ENCODE results near the gene ZNF358.
"Not testable (repeated sequence)": the region's sequence is repeated elsewhere in the genome, so short reads cannot be mapped to it uniquely, and the experiment has no call there.

ZNF358 gene

DNA sequence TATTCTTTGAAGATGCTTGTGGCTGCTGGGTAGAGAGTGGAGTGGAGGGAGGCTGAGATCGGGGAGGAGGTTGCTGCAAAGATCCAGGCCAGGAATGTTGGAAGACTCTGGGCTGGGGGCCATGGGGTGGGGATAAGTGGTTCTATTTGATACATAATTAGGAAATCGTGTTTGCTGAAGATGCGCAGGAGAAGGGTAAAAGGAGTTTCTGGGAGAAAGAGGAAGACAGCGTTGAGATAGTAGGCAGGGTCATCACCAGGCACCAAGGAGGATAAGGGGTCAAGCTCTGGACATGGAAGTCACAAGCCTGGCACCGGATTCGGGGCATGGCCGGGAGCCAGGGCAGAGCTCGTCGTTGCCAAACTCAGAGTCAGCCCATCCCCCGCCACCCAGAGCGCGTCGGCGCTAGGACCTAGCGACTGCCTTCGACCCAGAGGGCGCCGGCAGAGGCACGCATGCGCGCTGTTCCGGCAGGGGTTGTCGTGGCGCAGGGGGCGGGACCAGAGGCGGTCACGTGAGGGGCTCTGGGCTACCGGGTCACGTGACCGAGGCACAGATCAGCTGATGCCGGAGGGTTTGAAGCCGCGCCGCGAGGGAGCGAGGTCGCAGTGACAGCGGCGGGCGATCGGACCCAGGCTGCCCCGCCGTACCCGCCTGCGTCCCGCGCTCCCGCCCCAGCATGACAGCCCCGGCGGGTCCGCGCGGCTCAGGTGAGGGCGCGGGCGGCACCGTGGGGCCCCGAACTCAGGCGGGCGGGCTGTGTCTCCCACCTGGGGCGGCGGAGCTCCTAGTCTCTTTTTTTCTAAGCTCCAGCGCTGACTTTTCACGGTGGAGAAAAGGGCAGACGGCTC, 6.4 kb downstream of the ZNF358 start, which contains the start of gene MCOLN1:
MCOLN1 (plus strand) TSS at position 553 of the 851 bp plus-strand sequence; CDS start at position 680, 127 bp downstream.
- peak; percentile 99 for DNase-seq

DNA sequence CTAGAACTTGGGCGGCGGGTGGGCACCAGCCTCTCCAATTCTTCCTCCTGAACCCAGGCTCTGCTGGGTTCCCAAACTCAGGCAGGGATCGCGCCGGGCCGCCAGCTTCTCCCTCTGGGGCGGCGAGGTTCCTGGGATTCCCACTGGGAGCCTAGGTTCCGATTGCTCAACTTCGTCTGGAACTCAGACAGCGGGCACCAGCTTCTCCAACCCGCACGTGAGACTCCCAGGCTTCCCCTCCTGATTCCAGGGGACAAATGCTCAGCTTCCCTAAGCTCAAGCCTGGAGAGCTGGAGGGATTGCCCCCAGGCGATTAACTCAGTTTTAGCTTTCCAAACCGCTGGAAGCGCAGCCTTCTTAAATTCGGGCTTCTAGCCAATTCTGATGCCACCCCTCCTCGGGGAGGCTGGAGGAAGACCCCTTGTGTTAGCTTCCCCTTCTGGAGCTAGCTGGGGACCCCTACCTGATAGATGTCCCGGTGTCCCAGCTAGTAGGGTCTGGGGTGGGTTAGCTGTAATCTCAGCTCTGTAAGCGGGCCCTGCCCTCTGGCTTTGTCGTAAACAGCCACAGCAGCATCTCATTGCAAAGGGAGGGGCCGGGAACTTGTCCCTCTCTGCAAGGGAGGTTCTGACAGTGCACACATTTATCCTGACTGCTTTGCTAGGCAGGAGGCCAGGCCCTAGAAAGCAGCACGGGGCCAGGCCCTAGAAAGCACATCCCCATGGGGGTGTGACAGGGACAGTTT, 7.2 kb downstream of the ZNF358 start:
- peak; percentile 29 for DNase-seq

DNA sequence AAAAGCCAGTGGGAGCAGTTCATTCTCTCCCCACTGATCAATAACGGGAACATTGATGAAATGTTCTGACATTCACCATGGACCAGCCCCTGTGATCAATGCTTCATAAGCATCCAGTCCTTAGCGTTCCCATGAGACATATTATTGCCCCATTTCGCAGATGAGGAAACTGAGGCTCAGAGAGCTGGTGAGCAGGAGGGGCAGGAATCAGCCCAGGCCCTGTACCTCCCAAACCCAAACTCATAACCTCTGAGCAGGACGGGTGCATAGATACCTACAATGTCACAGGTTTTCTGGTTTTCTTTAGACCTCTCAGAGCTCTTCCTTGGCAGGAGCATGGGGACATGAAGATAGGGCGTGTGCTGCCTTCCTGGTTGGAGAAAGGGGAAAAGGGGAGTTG, 8.6 kb downstream of the ZNF358 start:
- no peak for DNase-seq

DNA sequence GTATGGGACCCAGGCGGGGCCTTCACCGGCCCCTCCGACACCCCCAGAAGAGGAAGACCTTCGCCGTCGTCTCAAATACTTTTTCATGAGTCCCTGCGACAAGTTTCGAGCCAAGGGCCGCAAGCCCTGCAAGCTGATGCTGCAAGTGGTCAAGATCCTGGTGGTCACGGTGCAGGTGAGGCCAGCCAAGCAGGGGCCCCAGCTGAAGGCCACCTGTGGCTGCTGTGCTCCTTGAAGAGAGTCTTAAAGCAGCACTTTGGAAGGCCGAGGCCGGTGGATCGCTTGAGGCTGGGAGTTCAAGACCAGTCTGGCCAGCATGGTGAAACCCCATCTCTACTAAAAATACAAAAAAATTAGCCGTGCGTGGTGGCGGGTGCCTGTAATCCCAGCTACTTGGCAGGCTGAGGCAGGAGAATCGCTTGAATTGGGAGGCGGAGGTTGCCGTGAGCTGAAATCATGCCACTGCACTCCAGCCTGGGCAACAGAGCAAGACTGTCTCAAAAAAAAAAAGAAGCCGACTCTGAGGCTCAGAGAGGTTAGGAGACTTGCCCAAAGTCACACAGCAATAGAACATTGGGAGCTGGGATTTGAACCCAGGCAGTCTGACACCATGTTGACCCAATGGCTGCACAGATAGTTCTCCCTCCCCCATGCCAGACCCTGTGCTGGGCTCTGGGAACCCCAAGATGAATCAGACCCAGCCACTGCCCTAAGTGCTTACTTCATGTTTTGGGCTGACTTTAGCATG, 9.3 kb downstream of the ZNF358 start:
- DNase-seq = no peak

DNA sequence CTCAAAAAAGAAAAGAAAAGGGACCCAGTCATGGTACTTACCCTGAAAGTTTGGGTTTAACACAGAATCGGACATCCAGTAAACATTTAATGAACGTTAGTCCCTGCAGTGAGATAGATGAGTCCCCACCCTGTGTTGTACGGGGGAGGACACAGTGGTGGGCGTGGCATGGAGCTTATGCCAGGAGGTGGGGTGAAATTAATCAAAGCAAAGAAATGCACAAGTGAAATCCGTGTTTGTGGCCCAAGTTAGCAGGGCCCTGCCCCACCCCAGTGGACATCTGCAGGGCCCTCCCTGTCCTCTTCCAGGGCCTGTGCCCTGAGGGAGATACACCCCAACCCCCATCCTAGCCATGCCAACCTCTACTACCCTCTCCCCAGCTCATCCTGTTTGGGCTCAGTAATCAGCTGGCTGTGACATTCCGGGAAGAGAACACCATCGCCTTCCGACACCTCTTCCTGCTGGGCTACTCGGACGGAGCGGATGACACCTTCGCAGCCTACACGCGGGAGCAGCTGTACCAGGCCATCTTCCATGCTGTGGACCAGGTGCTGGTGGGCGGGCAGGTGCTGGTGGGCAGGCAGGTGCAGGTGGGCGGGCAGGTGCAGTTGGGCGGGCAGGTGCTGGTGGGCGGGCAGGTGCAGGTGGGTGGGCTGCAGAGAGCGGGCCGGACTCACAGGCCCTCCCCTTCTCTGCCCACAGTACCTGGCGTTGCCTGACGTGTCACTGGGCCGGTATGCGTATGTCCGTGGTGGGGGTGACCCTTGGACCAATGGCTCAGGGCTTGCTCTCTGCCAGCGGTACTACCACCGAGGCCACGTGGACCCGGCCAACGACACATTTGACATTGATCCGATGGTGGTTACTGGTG, 10.4 kb downstream of the ZNF358 start:
- no peak for DNase-seq

DNA sequence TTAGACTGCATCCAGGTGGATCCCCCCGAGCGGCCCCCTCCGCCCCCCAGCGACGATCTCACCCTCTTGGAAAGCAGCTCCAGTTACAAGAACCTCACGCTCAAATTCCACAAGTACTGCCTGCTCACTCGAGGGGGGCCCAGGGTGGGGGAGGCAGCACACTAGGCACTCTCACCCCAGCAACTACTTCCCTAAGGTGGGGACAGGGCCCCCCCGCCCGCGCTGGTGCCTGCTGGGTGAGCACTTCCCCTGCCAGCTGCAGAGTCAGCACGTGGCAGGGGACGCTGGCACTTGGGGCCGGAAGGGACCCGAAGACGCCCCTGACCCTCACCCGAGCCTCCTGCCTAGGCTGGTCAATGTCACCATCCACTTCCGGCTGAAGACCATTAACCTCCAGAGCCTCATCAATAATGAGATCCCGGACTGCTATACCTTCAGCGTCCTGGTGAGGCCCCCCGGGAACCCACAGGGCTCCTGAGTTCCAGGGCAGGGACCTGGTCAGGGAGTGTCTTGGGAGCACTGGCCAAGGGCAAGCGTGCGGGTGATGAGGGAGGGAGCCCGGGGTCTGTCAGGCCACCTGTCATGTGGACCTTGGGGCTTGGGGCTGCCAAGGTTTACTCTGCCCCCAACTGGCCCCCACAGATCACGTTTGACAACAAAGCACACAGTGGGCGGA, 11.8 kb downstream of the ZNF358 start:
- DNase-seq = peak; percentile 22

DNA sequence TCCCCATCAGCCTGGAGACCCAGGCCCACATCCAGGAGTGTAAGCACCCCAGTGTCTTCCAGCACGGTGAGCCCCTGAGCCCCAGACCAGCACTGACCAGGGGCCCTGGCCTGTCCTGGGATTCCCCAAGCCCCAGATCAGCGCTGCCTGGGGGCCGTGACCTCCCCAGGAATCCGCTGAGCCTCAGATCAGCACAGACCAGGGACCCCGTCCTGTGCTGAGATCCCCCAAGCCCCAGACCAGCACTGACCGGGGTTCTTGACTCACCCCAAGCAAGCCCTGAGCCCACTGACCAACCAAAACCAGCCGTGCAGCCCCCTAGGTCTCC, 12.3 kb downstream of the ZNF358 start:
- no peak for DNase-seq

DNA sequence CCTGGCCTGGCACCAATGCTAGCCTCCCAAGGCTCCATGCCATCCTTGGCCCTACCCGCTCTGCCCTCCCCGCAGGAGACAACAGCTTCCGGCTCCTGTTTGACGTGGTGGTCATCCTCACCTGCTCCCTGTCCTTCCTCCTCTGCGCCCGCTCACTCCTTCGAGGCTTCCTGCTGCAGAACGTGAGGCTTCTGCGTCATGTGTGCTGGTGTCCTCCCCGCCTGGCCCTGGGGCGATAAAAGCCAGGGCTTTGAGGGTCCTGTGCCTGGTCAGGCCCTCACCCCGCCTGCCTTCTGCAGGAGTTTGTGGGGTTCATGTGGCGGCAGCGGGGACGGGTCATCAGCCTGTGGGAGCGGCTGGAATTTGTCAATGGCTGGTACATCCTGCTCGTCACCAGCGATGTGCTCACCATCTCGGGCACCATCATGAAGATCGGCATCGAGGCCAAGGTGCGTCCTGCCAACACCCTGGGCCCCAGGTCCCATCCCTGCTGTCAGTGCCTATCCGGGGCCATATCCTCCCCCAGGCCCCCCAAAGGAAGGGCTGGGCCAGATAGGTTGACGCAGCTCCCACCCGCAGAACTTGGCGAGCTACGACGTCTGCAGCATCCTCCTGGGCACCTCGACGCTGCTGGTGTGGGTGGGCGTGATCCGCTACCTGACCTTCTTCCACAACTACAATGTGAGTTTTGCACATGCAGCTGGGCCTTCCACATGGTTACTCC, 12.8 kb downstream of the ZNF358 start:
- DNase-seq = no peak

DNA sequence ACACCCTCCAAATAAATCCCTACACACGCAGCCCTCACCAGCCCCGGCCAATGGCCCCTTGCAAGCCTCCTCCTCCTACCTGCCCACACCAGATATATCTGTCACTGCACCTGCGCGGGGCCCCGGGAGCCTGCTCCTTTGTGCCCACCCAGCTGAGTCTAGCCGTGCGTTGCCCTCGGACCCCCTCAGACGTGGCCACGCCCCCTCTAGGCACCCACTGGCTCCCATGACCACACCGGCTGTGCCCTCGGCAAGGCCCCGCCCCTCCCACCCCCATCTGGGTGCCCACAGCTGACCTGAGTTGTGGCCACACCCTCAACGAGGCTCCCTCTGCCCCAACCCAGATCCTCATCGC, 13.3 kb downstream of the ZNF358 start:
- no peak for DNase-seq

DNA sequence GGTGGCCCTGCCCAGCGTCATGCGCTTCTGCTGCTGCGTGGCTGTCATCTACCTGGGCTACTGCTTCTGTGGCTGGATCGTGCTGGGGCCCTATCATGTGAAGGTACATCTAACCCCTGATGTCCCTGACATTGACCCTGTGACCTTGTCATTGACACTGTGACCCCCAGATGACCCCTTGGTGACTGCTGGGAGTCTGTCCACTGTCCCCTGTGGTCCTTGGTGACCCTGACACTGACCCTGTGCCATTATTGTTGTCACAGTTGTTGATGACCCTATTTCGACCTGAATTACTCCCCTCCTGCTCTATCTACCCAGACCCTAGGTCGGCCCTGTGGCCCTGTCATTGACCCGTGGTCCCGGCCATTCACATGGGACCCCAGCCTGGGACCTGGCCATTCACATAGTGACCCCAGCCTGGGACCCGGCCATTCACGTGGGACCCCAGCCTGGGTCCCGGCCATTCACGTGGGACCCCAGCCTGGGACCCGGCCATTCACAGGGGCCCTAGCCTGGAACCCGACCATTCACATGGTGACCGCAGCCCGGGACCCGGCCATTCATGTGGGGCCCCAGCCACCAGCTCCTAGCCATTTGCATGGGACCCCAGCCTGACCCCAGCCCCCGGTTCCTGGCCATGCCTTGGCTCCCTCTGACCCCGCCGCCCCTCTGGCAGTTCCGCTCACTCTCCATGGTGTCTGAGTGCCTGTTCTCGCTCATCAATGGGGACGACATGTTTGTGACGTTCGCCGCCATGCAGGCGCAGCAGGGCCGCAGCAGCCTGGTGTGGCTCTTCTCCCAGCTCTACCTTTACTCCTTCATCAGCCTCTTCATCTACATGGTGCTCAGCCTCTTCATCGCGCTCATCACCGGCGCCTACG, 13.9 kb downstream of the ZNF358 start:
- DNase-seq = no peak

DNA sequence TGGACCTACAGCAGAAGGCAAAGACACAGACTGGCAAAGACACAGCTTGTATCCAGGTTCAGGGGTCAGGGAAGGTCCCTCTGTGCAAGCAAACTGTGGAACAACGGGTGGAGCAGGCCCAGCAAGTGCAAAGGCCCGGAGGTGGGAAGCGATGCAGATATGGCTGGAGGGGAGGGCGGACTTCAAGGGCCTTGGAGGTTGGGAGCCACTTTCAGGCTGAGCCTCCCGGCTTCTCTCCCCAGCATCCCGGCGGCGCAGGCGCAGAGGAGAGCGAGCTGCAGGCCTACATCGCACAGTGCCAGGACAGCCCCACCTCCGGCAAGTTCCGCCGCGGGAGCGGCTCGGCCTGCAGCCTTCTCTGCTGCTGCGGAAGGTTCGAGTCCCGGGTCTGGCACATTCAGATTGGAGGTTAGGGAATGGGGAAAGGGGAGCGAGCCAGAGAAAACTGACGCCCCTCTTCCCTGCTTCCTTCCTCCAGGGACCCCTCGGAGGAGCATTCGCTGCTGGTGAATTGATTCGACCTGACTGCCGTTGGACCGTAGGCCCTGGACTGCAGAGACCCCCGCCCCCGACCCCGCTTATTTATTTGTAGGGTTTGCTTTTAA, 17.5 kb downstream of the ZNF358 start:
- peak; percentile 81 for DNase-seq

DNA sequence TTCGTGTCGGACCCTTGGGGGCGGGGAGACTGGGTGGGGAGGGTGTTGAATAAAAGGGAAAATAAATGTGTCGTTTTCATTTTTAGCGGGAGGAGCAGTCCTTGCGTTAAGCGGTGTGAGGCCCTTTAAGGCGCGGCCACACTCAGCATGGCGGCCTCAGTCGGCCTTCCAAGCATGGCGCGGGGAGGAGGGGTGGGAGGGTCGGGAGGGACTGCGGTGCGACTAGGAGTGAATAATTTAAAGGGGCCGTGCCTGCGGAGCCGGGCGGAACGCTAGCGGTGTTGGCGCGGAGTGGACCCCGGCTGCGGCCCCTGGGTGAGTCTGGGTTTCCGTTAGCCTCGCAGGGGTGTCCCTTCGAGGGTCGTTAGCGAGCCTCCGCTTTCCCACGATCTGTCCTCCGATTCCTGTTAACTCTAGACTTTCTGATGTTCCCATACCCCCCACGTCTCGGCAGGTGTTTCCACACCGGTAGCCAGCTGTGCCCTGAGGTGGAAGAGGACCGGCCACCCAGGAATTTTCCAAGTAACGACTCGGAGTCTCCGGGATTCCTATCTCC, 18.1 kb downstream of the ZNF358 start:
- DNase-seq = peak; percentile 95

DNA sequence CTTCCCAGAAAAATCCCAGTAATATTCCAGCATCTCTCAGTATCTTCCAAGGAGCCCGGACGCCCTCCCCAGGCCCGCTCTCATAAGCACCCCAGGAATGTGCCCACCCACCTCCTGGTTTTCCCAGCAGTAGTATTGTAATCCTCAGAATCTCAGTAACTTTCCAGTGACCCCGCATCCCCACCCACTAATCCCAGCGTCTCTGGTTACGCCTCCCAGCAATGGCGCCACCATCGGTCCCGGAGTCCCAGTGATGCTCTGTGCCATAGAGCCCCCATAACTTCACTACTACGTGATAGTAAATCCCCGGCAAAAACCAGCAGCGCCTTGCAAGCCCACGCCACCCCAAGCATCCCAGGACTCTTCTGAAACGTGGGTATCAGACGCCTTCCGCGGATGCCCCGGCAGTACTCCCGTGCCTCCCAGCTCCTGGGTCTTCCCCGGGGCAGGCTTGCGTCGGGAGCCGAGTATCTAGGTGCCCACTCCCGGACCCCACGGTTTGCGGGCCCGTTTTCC, 18.7 kb downstream of the ZNF358 start:
- peak; percentile 90 for DNase-seq

DNA sequence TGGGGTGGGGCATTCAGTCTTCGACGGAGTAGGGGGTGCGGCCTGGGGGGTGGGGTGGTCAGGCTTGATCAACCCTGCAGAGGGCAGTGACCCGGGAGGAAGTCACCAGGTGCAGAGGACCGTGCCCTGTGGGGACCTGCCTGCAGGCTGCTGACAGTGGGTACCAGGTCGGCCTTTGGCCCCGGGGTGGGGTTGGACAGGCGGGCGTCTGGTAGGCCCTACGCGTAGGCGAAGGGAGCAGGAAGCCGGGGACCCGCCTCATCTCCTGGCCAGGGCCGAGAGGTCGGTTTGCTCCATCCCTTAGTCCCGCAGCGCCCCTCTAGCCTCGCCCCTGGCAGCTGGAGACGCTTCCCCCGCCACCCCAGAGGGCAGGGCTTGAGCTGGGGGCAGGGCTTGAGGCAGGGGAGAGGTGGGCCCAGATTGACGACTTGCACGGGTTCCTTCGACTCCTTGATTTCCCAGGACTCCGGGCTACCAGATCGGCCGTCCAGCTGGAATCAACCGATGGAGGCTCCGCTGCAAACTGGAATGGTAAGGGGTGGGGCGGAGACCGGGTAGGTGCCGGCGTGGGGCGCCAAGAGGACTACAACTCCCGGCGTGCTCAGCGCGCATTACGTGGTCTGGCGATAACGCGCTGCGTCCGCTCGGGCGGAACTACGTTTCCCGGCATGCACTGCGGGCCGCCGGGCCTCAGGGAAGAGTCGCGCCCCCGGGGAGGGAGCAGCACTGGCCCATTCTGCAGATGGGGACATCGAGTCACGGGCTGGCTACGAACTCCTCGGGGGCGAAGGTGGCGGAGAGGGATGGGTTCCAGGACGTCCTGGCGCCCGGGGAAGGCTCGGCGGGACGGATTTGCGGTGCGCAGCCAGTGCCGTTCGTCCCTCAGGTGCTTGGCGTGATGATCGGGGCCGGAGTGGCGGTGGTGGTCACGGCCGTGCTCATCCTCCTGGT, 19.4 kb downstream of the ZNF358 start, which contains the start of gene PNPLA6:
PNPLA6 (plus strand) TSS at position 671 of the 951 bp plus-strand sequence; CDS start at position 743, 72 bp downstream.
- DNase-seq = peak; percentile 97

DNA sequence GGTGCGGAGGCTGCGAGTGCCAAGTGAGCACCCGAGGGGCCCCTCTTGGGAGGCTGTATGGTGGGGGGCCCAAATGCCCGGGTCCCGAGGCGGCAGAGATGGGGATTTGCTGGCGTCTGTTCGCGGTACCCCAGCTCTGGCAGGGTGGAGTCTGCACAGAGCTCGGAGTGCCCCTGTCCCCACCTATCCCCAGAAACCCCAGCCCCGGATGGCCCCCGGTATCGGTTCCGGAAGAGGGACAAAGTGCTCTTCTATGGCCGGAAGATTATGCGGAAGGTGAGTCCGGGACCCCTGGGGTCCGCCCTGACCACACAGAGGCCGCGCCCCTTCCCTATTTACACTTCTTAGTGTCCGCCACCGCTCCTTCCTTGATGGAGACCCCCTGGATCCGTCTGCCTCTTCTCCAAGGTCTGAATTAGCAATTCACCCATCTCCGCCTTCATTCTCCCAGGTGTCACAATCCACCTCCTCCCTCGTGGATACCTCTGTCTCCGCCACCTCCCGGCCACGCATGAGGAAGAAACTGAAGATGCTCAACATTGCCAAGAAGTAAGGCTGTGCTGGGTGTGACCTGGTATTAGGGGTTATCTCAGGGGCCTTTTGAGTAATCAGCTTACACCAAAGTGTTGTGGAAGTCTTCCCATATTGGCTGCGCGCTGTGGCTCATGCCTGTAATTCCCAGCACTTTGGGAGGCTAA, 20.2 kb downstream of the ZNF358 start:
- DNase-seq = no peak

DNA sequence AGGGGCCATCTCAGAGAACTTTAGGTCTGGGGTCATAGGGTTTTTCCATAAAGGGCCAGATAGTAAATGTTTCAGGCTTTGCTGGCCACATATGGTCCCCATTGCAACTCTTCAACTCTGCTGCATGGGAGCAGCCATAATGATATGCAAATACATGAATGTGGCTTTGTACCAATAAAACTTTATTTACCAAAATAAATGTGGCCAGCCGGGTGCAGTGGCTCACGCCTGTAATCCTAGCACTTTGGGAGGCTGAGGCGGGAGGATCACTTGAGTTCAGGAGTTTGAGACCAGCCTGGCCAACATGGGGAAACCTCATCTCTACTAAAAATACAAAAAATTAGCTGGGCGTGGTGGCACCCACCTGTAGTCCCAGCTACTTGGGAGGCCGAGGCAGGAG, 23.1 kb downstream of the ZNF358 start:
- DNase-seq = not testable (repeated sequence)

DNA sequence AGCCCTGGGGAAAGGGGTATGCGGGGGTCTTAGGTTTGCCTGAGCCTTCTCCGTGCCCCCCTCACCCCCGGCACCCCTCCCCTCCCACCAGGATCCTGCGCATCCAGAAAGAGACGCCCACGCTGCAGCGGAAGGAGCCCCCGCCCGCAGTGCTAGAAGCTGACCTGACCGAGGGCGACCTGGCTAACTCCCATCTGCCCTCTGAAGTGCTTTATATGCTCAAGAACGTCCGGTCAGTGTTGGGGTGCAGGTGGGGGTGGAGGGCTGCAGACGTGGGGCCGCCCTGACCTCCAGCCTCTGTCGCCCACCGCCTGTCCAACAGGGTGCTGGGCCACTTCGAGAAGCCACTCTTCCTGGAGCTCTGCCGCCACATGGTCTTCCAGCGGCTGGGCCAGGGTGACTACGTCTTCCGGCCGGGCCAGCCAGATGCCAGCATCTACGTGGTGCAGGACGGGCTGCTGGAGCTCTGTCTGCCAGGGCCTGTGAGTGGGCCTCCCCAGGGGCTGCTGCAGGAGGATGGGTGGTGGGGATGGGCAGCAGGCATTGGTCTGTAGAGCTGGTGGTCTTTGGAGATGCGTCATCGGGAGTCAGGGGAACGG, 24.0 kb downstream of the ZNF358 start:
- DNase-seq = no peak

Data from femur (tissue), 1 donor.